OCI-M2 (cell line): ENCODE results near the gene KCNMB1.

Experiments used
- DNase-seq: peaks from one replicate; lab custom pipeline; 2025; ENCODE audit not compliant: unreplicated experiment; lab: John Stamatoyannopoulos, UW

The KCNMB1 gene

DNA sequence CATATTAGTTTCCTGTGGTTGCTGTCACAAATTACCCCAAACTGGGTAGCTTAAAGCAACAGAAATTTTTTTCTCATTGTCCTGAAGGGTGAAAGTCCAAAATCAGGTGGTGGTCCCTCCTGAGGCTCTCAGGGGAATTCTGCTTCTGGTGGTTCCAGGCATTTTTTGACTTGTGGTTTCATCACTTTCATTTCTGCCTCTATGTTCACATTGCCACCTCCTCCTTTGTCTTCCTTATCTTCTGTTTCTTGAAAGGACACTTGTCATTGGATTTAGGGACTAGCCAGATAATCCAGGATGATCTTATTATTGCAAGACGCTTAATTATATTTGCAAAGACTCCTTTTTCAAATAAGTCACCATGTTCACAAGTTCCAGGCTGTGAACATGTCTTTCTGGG is 43.2 kb downstream of the KCNMB1 start:
- DNase-seq: no peak

- DNase-seq: no peak
These were observed 46.0 kb downstream of the KCNMB1 start for GRCh38 chr5:170343177-170343576.

DNA sequence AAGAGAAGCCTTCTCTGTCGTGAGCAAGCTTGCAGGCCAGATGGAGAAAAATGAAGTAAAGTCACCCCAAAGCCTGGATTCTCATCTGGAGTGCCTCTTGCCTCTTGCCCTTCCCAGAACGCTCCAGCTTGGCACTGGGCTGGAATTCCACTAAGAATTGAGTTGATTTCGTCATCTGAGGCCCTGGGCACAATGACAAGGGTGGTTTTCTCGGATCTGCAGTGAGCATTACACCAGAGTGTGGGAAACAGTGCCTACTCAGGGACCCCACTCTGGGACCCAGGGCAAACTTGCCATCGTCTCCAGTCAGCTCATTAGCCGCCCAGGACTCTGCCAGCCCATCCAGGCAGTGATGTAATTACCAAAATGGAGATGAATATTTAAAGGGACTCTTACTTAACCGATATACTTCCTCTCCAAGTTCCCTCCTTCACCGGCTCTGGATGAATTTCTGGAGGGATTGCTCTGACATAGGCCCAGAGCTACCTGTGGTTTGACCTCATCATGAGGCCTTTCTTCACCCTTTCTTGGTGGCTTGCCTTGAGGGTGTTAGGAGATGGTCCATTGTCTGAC is 46.9 kb downstream of the KCNMB1 start:
- DNase-seq: no peak

- DNase-seq: no peak
These were observed 47.6 kb downstream of the KCNMB1 start for GRCh38 chr5:170341545-170341944.

DNA sequence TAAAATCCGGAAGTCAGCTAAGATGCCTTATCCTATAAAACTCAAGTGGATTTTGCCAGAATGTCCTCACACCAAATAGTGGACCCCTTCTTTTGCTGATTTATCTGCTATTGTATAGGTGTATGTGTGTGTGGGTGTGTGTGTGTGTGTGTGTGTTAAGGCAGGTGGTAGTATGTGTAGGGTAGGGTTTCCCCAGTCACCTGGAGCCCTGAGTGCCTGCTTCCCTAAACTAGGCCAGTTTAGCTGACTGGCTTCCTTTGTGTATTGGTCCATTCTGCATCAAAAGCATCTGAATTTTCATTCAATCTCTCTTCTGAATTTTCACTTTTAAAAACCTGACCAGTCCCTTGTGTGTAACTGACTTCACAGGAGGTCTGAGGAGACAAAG is 49.4 kb downstream of the KCNMB1 start:
- no peak for DNase-seq

DNA sequence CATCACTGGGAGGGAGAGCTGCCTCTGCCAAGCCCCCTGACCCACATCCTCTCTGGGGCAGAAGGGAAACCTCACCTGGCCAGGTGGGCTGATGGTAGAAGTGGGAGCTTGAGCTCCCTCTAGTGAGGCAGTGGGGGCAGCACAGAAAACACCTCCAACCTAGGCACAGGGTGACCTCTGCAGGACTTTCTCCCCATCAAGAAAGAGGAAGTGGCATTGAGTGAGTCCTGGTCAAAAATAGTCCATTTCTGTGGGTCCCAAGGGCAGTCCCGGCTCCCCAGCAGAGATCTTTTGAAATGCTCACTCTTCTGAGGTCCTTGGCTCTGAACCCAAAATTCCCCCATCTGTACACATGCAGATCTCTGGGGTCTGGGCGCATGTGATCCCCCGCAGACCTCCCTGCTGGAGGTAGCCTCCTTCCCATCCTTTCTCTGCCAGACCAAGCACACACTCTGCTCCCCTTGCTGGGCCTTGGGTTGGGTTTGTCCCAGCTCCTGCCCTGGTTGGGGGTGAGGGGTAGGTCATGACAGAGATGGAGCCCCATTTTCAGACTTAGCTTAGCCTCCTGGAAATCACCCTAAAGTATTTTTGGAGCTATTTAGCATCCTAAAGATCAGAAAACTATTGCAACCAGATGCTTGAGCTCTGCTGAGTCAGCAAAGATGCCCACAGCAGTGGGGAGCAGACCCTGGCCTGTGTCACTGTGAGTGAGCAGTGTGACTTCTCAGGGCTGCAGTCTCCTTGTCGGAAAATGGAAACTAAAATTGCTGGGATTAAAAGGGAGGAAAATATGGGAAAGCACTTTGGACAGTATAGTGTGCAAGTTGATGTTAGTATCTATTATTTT is 50.0 kb downstream of the KCNMB1 start:
- DNase-seq: no peak

- DNase-seq: no peak
These were observed 50.9 kb downstream of the KCNMB1 start for GRCh38 chr5:170338291-170338690.

GRCh38 chr5:170337045-170337733 is 52.0 kb downstream of the KCNMB1 start:
- no peak for DNase-seq

DNA sequence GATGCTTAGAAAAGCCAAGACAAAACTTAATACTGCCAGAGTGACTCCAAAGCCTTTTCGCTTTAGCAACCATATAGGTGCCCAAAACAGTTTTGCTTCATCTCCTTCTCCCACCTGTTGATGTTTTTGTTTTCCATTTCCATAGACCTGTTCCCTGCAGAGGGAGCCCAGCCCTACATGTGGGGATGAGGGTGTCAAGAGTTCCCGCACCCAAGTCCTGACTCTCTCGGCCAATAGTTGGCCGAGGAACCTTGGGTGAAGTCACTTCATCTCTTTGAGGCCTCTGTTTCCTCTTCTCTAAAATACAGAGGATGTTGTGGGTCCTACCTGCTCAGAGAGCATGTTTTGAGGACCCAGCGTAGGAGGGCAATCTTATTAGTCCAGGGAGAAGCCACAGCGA is 53.1 kb downstream of the KCNMB1 start:
- DNase-seq: no peak

GRCh38 chr5:170334626-170335025 is 54.5 kb downstream of the KCNMB1 start:
- DNase-seq: no peak

DNA sequence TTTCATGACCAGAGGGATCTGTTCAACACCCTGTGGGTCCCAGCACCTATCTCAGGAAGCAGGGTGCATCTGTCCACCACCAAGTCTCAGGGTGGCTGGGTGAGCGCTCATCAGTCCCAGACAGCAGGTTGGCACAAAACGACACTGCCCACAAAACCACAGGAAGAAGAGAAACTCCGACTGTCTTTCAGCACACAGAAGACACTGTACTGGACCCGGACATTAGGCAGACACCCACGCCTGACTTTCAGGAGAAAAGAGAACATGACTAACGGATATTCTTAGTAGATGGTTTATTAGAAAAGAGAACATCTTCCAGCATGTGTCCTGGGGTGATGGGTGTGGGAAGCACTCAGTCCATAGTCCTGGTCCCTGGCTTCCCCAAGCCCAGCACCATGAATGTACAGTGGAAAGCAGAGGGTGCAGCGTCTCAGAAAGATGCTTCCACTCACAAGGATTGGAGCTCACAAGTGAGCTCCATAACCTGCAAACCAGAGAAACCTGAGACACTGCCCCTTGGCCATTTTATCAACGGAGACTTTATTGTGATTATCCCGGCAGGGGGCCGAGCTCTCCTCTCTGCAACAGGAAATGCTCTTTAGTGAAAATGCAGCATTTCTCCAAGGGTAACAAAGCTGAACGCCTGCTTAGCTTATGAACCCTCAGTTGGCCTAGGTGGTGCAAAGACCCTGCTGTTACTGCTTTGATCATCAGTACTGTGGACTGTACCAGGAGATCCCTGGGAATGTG is 55.8 kb downstream of the KCNMB1 start:
- no peak for DNase-seq

GRCh38 chr5:170332058-170332457 is 57.1 kb downstream of the KCNMB1 start:
- DNase-seq: no peak

DNA sequence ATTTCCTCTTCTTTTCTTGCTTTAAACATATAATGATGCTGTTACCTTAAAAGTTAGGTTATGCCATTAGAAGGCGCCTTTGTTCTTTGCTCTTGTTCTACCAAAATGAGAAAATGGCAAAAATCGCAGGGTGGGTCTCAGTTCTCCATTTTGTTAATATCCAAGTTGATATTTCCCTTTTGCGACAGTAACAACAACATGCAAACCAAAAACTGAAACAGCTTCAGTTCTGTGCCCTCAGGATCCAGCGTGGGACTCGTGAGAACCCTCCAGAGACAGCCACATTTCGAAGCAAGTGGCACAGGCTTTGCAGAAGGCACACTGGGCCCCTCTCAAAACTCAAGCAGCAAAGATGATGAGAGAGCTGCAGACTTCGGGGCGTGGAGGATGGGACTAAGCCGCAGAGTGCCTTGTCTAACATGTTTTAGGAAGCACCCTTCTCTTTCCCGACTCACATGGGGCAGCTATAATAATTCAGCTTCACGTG is 58.6 kb downstream of the KCNMB1 start:
- DNase-seq: no peak

- DNase-seq: no peak
These were observed 59.6 kb downstream of the KCNMB1 start for GRCh38 chr5:170329524-170329923.

- no peak for DNase-seq
These were observed 61.3 kb downstream of the KCNMB1 start for GRCh38 chr5:170327829-170328228.

GRCh38 chr5:170327168-170327567 is 62.0 kb downstream of the KCNMB1 start:
- no peak for DNase-seq
